NOMO-1 (cell line): ENCODE measurements around the gene SERINC5.
"Not testable (repeated sequence)": the region's sequence is repeated elsewhere in the genome, so short reads cannot be mapped to it uniquely, and the experiment has no call there.

ENCODE experiments used
- DNase-seq, 2 experiments: peaks; one replicate each; lab custom pipeline; 2025; ENCODE audit not compliant: unreplicated experiment in 2 of 2; lab: John Stamatoyannopoulos, UW

The SERINC5 gene

DNA sequence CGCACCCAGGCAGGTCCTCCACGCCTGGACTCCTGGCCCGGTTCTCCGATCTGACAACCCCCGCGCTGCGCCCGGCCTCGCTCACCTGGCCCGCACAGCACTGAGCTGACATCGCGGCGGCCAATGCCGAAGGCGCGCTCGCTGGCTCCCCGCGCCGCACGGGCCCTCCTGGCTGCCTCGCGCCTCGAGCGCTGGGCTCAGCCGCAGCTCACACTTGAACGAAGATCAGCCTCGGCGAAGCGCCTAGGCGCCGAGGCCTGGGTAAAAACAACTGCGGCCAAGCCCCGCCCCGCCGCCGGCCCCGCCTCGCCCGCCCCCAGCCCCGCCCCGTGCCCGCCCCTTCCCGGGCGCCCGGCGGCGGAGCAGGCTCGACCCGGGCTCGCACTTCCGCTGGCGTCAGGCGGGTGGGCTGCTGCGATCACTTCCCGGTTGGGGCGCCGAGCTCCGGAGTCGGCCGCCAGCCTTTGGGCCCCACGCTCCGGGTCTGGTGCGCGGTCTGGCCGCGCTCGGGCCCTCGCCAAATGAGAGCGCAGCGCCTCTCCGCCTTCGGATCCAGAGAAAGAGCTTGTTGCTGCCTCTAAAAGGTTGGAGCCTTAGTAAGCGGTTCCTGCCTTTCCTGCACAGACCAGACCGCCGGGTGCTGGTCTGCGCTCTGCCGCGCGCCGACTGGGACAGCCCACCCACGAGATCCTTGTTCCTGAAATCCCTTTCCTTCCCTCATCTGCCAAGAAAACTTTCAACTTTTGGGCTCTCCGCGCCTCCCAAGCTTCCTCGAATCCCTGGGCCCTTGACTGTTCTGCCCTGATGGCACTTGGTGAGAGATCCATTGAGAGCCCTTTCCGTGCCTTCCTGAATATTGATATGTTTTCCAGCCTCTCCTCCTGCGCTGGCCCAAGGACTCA lies at the start of gene SERINC5:
TSS of gene SERINC5 (minus strand) at position 238 of the 902 bp plus-strand sequence. CDS start at position 112, 126 bp downstream.
- DNase-seq: peak; percentile 61 to 87

- DNase-seq: no peak
Observed at GRCh38 chr5:80302636-80303035, 46.8 kb upstream of the SERINC5 start.

DNA sequence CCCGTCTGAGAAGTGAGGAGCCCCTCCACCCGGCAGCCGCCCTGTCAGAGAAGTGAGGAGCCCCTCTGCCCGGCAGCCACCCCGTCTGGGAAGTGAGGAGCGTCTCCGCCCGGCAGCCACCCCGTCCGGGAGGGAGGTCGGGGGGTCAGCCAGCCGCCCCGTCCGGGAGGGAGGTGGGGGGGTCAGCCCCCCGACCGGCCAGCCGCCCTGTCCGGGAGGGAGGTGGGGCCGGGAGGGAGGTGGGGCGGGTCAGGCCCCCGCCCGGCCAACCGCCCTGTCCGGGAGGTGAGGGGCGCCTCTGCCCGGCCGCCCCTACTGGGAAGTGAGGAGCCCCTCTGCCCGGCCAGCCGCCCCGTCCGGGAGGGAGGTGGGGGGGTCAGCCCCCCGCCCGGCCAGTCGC lies 45.5 kb upstream of the SERINC5 start:
- not testable (repeated sequence) for DNase-seq

DNA sequence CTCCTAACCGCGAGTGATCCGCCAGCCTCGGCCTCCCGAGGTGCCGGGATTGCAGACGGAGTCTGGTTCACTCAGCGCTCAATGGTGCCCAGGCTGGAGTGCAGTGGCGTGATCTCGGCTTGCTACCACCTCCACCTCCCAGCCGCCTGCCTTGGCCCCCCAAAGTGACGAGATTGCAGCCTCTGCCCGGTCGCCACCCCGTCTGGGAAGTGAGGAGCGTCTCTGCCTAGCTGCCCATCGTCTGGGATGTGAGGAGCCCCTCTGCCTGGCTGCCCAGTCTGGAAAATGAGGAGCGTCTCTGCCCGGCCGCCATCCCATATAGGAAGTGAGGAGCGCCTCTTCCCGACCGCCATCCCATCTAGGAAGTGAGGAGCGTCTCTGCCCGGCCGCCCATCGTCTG lies 44.9 kb upstream of the SERINC5 start:
- not testable (repeated sequence) for DNase-seq

- no peak for DNase-seq
Observed at GRCh38 chr5:80300125-80300524, 44.3 kb upstream of the SERINC5 start.

DNA sequence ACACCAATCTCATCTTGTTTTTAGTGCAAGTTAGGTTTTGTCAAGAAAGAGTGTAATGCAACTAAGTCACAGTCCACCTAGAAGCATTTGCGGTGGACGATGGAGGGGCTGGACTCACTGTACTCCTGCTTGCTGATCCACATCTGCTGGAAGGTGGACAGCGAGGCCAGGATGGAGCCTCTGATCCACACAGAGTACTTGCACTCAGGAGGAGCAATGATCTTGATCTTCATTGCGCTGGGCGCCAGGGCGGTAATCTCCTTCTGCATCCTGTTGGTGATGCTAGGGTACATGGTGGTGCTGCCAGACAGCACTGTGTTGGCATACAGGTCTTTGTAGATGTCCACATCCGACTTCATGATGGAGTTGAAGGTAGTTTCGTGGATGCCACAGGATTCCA lies 43.8 kb upstream of the SERINC5 start:
- no peak for DNase-seq

DNA sequence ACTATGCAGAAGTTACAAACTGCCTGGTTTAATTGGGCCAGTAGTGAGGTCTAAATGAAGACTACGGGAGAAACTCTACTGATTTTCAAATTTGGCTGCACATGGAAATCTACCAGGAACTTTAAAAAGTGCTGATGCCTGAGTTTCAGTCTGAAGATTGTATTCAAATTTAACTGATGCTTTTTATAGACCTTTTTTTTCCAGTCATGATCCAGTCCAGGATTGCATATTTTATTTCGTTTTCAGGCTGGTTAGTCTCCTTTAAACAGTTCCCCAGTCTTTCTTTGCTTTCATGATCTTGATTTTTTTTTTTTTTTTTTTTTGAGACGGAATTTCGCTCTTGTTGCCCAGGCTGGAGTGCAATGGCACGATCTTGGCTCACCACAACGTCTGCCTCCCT lies 40.3 kb upstream of the SERINC5 start:
- no peak for DNase-seq

- no peak for DNase-seq
Observed at GRCh38 chr5:80291761-80292160, 35.9 kb upstream of the SERINC5 start.

- DNase-seq: no peak
Observed at GRCh38 chr5:80289320-80289719, 33.5 kb upstream of the SERINC5 start.

GRCh38 chr5:80288177-80288576 lies 32.3 kb upstream of the SERINC5 start:
- no peak for DNase-seq

DNA sequence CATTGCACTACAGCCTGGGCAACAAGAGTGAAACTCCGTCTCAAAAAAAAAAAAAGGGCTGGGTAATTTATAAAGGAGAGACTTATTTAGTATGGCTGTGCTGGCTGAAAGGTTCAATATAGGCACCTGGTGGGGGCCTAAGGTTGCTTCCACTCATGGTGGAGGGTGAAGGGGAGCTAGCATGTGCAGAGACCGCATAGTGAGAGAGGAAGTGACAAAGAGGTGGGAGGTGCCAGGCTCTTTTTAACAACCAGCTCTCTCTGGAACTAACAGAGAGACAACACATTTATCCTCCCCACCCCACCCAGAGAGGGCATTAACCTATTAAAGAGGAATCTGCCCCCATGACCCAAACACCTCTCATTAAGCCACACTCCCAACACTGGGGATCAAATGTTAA lies 28.9 kb upstream of the SERINC5 start:
- no peak for DNase-seq

DNA sequence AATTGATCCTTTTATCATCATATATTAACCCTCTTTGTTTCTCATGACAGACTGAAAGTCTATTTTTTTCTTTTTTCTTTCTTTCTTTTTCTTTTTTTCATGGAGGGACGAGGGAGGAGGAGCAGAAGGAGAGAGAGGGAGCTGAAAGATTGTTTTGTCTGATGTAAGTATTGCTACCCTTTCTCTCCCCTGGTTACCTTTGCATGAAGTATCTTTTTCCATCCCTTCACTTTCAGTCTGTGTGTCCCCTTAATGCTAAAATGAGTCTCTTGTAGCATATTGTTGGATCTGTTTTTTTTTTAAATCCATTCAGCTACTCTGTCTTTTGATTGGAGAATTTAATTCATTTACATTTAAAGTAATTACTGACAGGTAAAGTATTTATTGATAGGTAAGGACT lies 27.5 kb upstream of the SERINC5 start:
- no peak for DNase-seq

DNA sequence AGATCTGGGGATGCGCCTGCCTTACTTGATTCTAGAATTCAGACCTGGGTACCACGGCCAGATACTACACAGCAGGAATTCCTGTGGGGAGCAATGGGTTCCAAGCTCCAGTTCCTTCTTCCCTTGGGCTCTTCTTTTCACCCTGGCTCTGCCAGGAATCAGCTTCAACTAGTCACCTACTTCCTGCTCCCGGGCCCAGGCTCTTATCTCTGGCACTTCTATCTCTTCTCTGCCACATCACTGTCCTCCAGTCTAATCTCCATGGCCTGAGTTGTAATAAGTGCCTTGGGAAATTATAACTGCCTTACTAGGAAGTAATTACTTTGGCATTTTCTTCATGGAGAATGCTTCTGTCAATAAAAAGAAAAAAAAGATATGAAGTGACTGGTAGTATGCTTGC lies 26.2 kb upstream of the SERINC5 start:
- DNase-seq: no peak

- DNase-seq: no peak
Observed at GRCh38 chr5:80277191-80277590, 21.3 kb upstream of the SERINC5 start.

- no peak for DNase-seq
Observed at GRCh38 chr5:80276186-80276585, 20.3 kb upstream of the SERINC5 start.

DNA sequence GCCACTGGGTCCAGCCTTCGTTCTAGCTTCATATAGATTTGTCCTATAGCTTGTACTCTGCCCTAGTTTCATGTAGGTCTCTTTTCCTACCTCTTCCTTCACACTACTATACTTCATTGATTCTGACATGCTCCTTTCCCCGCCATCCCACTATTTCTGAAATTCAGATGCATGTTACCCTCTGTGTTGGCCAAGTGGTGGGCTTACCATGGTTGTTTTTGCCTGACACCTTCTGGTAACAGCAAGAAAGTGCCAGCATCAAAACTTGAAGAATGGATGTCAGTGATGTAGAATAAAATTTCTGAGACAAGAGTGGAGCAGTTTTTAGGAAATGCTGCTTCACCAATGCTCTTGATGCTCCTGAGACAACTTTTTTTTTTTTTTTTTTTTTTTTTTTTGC lies 19.5 kb upstream of the SERINC5 start:
- DNase-seq: peak in 1 of 2 experiments; percentile 3

DNA sequence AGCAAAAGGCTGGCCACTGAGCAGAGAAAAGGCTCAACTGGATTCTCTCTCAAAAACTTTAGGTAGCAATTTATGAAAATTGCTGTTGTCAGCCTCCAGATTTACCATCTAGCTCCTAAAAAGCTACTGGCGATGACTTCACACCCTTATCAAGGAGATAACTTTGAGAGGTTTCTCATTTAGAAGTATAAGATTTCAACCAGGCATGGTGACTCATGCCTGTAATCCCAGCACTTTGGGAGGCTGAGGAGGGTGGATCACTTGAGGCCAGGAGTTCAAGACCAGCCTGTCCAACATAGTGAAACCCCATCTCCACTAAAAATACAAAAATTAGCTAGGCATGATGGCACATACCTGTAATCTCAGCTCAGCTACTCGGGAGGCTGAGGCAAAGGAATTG lies 14.7 kb upstream of the SERINC5 start:
- not testable (repeated sequence) for DNase-seq

DNA sequence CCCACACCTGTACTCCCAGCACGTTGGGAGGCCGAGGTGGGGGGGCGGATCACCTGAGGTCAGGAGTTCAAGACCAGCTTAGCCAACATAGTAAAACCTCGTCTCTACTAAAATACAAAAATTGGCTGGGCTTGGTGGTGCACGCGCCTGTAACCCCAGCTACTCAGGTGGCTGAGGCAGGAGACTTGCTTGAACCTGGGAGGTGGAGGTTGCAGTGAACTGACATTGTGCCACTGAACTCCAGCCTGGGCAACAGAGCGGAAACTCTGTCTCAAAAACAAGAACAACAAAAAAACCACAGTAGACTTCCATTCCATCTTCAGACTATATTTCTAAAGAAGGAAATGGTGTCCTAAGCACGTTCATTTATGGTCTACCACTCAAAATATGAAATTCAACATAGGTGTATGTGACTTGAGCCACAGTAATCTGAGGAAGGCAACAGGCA lies 14.2 kb upstream of the SERINC5 start:
- DNase-seq: no peak

- DNase-seq: no peak
Observed at GRCh38 chr5:80268916-80269315, 13.1 kb upstream of the SERINC5 start.

DNA sequence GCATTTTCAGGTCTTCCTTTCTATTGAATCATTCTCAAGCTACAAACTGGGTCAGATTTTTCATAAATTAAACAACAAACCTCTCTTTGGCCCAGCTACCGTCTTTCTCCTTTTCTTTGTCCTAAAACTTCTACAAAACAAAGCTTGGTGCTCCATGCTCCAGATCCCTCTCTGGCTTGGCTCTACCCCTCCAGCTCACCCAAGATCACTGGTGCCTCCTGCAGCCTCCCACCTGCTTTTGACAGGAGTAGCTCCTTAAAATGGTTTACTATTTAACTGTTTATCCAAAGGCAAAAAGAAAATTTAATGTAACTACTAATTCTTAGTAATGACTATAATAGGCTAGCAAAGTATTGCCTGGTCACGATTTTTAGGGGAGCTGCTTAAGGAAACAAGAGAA lies 10.7 kb upstream of the SERINC5 start:
- DNase-seq: no peak

GRCh38 chr5:80260461-80260860 lies 4.6 kb upstream of the SERINC5 start:
- no peak for DNase-seq

DNA sequence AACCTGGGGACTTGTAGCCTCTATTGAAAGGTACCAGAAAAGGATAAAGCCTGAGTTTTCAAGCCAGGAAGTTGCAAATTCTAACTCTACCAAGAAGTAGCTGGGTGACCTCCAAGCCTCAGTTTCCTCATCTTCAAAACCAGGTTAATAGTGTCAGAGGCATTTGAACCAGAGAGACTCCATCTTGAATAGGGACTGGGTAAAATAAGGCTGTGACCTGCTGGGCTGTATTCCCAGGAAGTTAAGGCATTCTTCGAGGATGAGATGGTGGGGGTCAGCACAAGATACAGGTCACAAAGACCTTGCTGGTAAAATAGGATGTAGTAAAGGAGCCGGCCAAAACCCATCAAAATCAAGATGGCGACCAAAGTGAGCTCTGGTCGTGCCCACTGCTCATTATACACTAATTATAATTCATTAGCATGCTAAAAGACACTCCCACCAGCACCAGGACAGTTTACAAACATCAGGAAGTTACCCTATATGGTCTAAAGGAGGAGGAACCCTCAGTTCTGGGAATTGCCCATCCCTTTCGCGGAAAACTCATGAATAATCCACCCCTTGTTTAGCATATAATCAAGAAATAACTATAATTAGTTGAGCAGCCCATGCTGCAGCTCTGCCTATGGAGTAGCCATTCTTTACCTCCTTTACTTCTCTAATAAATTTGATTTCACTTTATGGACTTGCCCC lies 3.8 kb upstream of the SERINC5 start:
- no peak for DNase-seq
